Caco-2 (cell line): ENCODE results near the gene NOP10. TPM values are rescaled to one million over a fixed set of nuclear protein-coding genes. Genes with fewer than 3 reads are reported as not detected.
A peak's percentile ranks its signal among the peaks of the same experiment; 100 is the strongest.

ENCODE experiments used
- BruUV-seq: library from RNA; stranded (reverse); fragments of 400-500 nt; replicated peaks from 2 replicates; lab custom pipeline; 2021; lab: Mats Ljungman, UMichigan
- CTCF ChIA-PET: fragments of 300-600 bp; sonication (Branson Sonifier 250); formaldehyde crosslinking; loops from one replicate; lab custom pipeline; 2022; ENCODE audit warnings: antibody characterized with exemption; lab: Charles Lee
- POLR2A ChIA-PET: fragments of 300-600 bp; sonication (Branson Sonifier 250); formaldehyde crosslinking; loops from one replicate; lab custom pipeline; 2022; ENCODE audit warnings: antibody characterized with exemption; lab: Charles Lee
- DNase-seq, 2 experiments: peaks; one replicate each; pipeline versions ENCODE4 v3.0.0 to v3.0.0-alpha.2; 2020 to 2022
- H3K27me3 ChIP-seq: replicated peaks from 2 replicates; pipeline ENCODE4 v1.6.0; 2011; ENCODE audit warnings: low read length; ENCODE audit not compliant: control insufficient read depth, insufficient read depth
- H3K36me3 ChIP-seq: 2 replicates; pipeline ENCODE4 v1.5.1; 2011; ENCODE audit warnings: low read length; ENCODE audit not compliant: control insufficient read depth, insufficient read depth
- H3K4me1 ChIP-seq: fragments of 250-450 bp; sonication (Bioruptor Pico); 2 replicates; pipeline ENCODE4 v1.5.1; 2020; ENCODE audit warnings: mild to moderate bottlenecking
- H3K4me3 ChIP-seq: 2 replicates; pipeline ENCODE4 v1.5.1; 2011; ENCODE audit warnings: low read depth, mild to moderate bottlenecking, control low read depth, low read length
- H3K9me3 ChIP-seq: fragments of 250-450 bp; sonication (Bioruptor Pico); 2 replicates; pipeline ENCODE4 v1.5.1; 2020; ENCODE audit warnings: mild to moderate bottlenecking, moderate library complexity
- H3K27ac Mint-ChIP-seq: one replicate; pipeline ENCODE4 v1.8.0; 2022; ENCODE audit warnings: mixed read lengths; ENCODE audit not compliant: unreplicated experiment
- H3K27me3 Mint-ChIP-seq: one replicate; pipeline ENCODE4 v1.8.0; 2022; ENCODE audit warnings: mixed read lengths; ENCODE audit not compliant: insufficient read depth, unreplicated experiment
- H3K36me3 Mint-ChIP-seq: one replicate; pipeline ENCODE4 v1.8.0; 2022; ENCODE audit warnings: mild to moderate bottlenecking, mixed read lengths; ENCODE audit not compliant: insufficient read depth, unreplicated experiment
- H3K4me1 Mint-ChIP-seq: one replicate; pipeline ENCODE4 v1.8.0; 2022; ENCODE audit warnings: low read depth, mixed read lengths; ENCODE audit not compliant: unreplicated experiment
- H3K4me3 Mint-ChIP-seq: one replicate; pipeline ENCODE4 v1.8.0; 2022; ENCODE audit warnings: mild to moderate bottlenecking, moderate library complexity, mixed read lengths; ENCODE audit not compliant: unreplicated experiment
- H3K9me3 Mint-ChIP-seq: one replicate; pipeline ENCODE4 v1.8.0; 2022; ENCODE audit warnings: mixed read lengths; ENCODE audit not compliant: unreplicated experiment
- CTCF ChIP-seq, 2 experiments: fragments of 200-600 bp in 1 of 2; IDR thresholded peaks; 1 replicate in 1 of 2; 2 replicates in 1 of 2; pipeline versions ENCODE4 v1.5.1 to v1.8.0; 2011 to 2022; ENCODE audit warnings: antibody characterized with exemption in 1 of 2, control low read depth in 1 of 2, inconsistent platforms in 1 of 2, low read depth in 1 of 2, low read length in 1 of 2, mild to moderate bottlenecking in 1 of 2, moderate library complexity in 1 of 2; ENCODE audit not compliant: insufficient read depth in 1 of 2, severe bottlenecking in 1 of 2, unreplicated experiment in 1 of 2
- intact Hi-C: fragments of 100-400 bp; cut with micrococcal nuclease; formaldehyde crosslinking; loops from one replicate; pipeline ENCODE4 v1.10.0; 2022; ENCODE audit not compliant: unreplicated experiment
- total RNA-seq: library from RNA; stranded (reverse); gene quantifications from 2 replicates; pipeline ENCODE4 v1.2.3, GENCODE V29; 2022

Gene NOP10
- total RNA-seq, 1 experiment from 2014 or later: 171 TPM

DNA sequence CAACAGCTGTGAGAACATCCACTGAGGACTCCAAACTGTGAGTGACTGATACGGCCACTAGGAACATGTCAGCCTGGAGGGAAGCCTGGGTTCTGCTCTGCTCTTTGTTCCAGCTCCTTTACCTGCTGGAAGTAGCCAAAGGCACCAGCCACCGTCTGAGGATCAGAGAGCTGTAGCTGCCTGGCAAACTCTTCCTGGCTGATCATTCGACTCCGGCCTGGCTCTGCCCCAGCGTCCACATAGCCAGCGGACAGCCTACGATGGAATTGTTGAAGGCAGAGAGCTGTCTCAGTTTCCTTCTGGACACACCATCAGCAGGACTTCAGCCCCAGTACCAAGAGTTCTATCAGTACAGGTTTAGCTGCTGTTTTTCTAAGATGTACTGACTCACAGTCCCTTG, 18.3 kb upstream of the NOP10 start:
- intact Hi-C loops: no loop called here
- no peak for DNase-seq
- H3K4me1 ChIP-seq: peaks cover 22% of the 10 kb centered on the region
- no TSS peak for BruUV-seq
- peaks cover 22% of the 10 kb centered on the region for H3K4me1 Mint-ChIP-seq
- H3K27ac Mint-ChIP-seq: peak overlapping the region; percentile 65
- CTCF ChIA-PET: no interaction called here
- H3K27me3 ChIP-seq: no peaks in the 10 kb centered on the region
- H3K36me3 Mint-ChIP-seq: peaks cover 30% of the 10 kb centered on the region
- POLR2A ChIA-PET: no interaction called here
- 0 out of 2 replicates have a peak, but pooled peaks cover 2% of the 10 kb centered on the region for H3K36me3 ChIP-seq
- no peaks in the 10 kb centered on the region for H3K9me3 Mint-ChIP-seq
- no peaks in the 10 kb centered on the region for H3K27me3 Mint-ChIP-seq
- no peak overlapping the region for H3K4me3 Mint-ChIP-seq
- TF ChIP-seq CTCF (IDR thresholded peaks at IDR 0.05; ENCODE audit: insufficient read depth in 1 of 2, low read depth in 1 of 2, low read length in 1 of 2, severe bottlenecking in 1 of 2, unreplicated experiment in 1 of 2): no peak
- H3K9me3 ChIP-seq: no peaks in the 10 kb centered on the region
- H3K4me3 ChIP-seq: no peak overlapping the region

DNA sequence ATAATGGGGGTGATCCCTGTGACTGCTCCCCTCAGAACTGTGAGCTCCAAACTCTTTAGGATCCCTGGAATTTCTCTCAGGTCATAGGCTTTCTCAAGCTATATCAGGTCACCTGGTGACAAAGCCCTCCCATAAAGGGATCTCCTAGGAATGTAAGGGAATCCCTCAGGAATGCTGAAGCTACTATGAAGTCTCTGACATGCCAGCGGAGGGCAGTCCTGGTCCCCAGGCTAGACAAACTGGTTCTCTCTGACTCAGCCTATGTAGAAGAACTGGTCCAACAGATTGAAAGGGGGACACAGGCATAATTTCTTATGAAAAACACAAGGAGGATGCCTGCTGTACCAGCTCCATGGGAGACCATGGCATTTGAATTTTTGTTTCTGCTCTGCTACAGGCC, 17.4 kb upstream of the NOP10 start:
- peak in 1 of 2 experiments; percentile 19 for TF ChIP-seq CTCF (IDR thresholded peaks at IDR 0.05; ENCODE audit: insufficient read depth in 1 of 2, low read depth in 1 of 2, low read length in 1 of 2, severe bottlenecking in 1 of 2, unreplicated experiment in 1 of 2)
- Mint-ChIP-seq H3K27me3 (no peaks in the 10 kb centered on the region), H3K27ac (peak overlapping the region; percentile 65), H3K4me1 (peaks cover 22% of the 10 kb centered on the region), H3K9me3 (no peaks in the 10 kb centered on the region), H3K36me3 (peaks cover 30% of the 10 kb centered on the region), H3K4me3 (peak overlapping the region; percentile 52)
- 0 out of 2 replicates have a peak, but pooled peaks cover 2% of the 10 kb centered on the region for H3K36me3 ChIP-seq
- no peaks in the 10 kb centered on the region for H3K27me3 ChIP-seq
- CTCF ChIA-PET: interaction anchor here (0.6 to 1.0 kb wide), 3 partner anchors 17 to 585 kb away, joined by 3 to 5 read pairs (median 4); partner anchors contain the start of genes NOP10 and NUTM1
- POLR2A ChIA-PET: interaction anchor here (0.6 to 1.0 kb wide), 2 partner anchors 17 to 18 kb away, joined by 3 read pairs; partner anchors contain the start of genes NOP10 and NUTM1
- no peak overlapping the region for H3K4me3 ChIP-seq
- H3K4me1 ChIP-seq: peaks cover 15% of the 10 kb centered on the region
- DNase-seq: peak; percentile 82 to 85
- intact Hi-C loops: loop anchor here (1.0 kb wide), 1 partner anchor 17 kb away; the partner anchor contains the start of genes NOP10 and NUTM1
- H3K9me3 ChIP-seq: no peaks in the 10 kb centered on the region
- no TSS peak for BruUV-seq

GRCh38 chr15:34359416-34359815, 16.5 kb upstream of the NOP10 start:
- no peak overlapping the region for H3K4me3 ChIP-seq
- ChIA-PET CTCF (no interaction called here), POLR2A (no interaction called here)
- 0 out of 2 replicates have a peak, but pooled peaks cover 2% of the 10 kb centered on the region for H3K36me3 ChIP-seq
- no peak for DNase-seq
- no peaks in the 10 kb centered on the region for H3K27me3 ChIP-seq
- Mint-ChIP-seq H3K36me3 (peaks cover 30% of the 10 kb centered on the region), H3K9me3 (no peaks in the 10 kb centered on the region), H3K27me3 (no peaks in the 10 kb centered on the region), H3K27ac (no peak overlapping the region), H3K4me1 (peaks cover 22% of the 10 kb centered on the region), H3K4me3 (no peak overlapping the region)
- peaks cover 14% of the 10 kb centered on the region for H3K4me1 ChIP-seq
- no peak for TF ChIP-seq CTCF (IDR thresholded peaks at IDR 0.05; ENCODE audit: insufficient read depth in 1 of 2, low read depth in 1 of 2, low read length in 1 of 2, severe bottlenecking in 1 of 2, unreplicated experiment in 1 of 2)
- intact Hi-C loops: no loop called here
- BruUV-seq: no TSS peak
- no peaks in the 10 kb centered on the region for H3K9me3 ChIP-seq
